CD4-positive, CD25-positive, alpha-beta regulatory T cell (primary cell): ENCODE measurements around the gene PGA4. TPM values are rescaled to one million over a fixed set of nuclear protein-coding genes. Genes with fewer than 3 reads are reported as not detected.
"Not testable (repeated sequence)": the region's sequence is repeated elsewhere in the genome, so short reads cannot be mapped to it uniquely, and the experiment has no call there.

Source experiments
- ATAC-seq, 2 donors: fragments of 150-1000 bp; cut with Tn5 transposase; one replicate each; pipeline ENCODE4 v1.10.0; 2021; ENCODE audit warnings: low read depth in 2 of 2, moderate number of reproducible peaks in 2 of 2, moderate library complexity in 1 of 2
- DNase-seq, 3 donors: peaks; one replicate each; pipeline versions ENCODE4 v3.0.0 to v3.0.0-alpha.2; 2012 to 2022; ENCODE audit warnings: mixed read lengths in 1 of 3
- H3K27ac ChIP-seq: one replicate; pipeline ENCODE4 v1.7.0; 2013; ENCODE audit warnings: mild to moderate bottlenecking, low read length; ENCODE audit not compliant: insufficient read depth, poor library complexity, severe bottlenecking
- H3K27me3 ChIP-seq: one replicate; pipeline ENCODE4 v1.7.0; 2013; ENCODE audit warnings: low read length; ENCODE audit not compliant: control insufficient read depth, insufficient read depth
- H3K36me3 ChIP-seq: one replicate; pipeline ENCODE4 v1.7.0; 2013; ENCODE audit warnings: mild to moderate bottlenecking, low read length, moderate library complexity; ENCODE audit not compliant: control insufficient read depth, insufficient read depth
- H3K4me1 ChIP-seq: 2 replicates; pipeline ENCODE4 v1.7.0; 2013; ENCODE audit warnings: mild to moderate bottlenecking, low read length; ENCODE audit not compliant: insufficient read depth, control insufficient read depth, poor library complexity, severe bottlenecking
- H3K4me3 ChIP-seq: one replicate; pipeline ENCODE4 v1.7.0; 2013; ENCODE audit warnings: low read depth, mild to moderate bottlenecking, low read length, moderate library complexity
- H3K9me3 ChIP-seq, 2 experiments: 1 replicate in 1 of 2; 2 replicates in 1 of 2; pipeline ENCODE4 v1.7.0; 2013; ENCODE audit warnings: low read length in 2 of 2, mild to moderate bottlenecking in 1 of 2, moderate library complexity in 1 of 2; ENCODE audit not compliant: control insufficient read depth in 2 of 2
- H3K27ac Mint-ChIP-seq, 3 donors: one replicate each; pipeline ENCODE4 v1.8.0; 2020 to 2022; ENCODE audit warnings: mild to moderate bottlenecking in 3 of 3, mixed read lengths in 3 of 3, moderate library complexity in 2 of 3
- H3K27me3 Mint-ChIP-seq: one replicate; pipeline ENCODE4 v1.8.0; 2022; ENCODE audit warnings: mild to moderate bottlenecking, mixed read lengths
- H3K36me3 Mint-ChIP-seq: one replicate; pipeline ENCODE4 v1.8.0; 2020; ENCODE audit warnings: mixed read lengths
- H3K4me1 Mint-ChIP-seq, 4 donors: one replicate each; pipeline ENCODE4 v1.8.0; 2020 to 2022; ENCODE audit warnings: mixed read lengths in 4 of 4, mild to moderate bottlenecking in 1 of 4
- H3K4me3 Mint-ChIP-seq, 4 donors: one replicate each; pipeline ENCODE4 v1.8.0; 2020 to 2022; ENCODE audit warnings: mild to moderate bottlenecking in 4 of 4, mixed read lengths in 4 of 4, moderate library complexity in 3 of 4
- H3K9me3 Mint-ChIP-seq, 7 donors: one replicate each; pipeline ENCODE4 v1.8.0; 2020 to 2022; ENCODE audit warnings: mixed read lengths in 7 of 7, mild to moderate bottlenecking in 3 of 7, moderate library complexity in 2 of 7
- polyA plus RNA-seq, 4 donors: library from polyadenylated mRNA; unstranded; fragments of 300-500 nt; fragmentation: Illumina TruSeq; gene quantifications; one replicate each; pipeline ENCODE4 v1.2.3, GENCODE V29; 2021
- total RNA-seq: library from RNA; stranded (reverse); gene quantifications from one replicate; pipeline ENCODE4 v1.2.3, GENCODE V29; 2022

Gene PGA4
- total and polyA plus RNA-seq, 5 donors from 2014 or later: not detected

DNA sequence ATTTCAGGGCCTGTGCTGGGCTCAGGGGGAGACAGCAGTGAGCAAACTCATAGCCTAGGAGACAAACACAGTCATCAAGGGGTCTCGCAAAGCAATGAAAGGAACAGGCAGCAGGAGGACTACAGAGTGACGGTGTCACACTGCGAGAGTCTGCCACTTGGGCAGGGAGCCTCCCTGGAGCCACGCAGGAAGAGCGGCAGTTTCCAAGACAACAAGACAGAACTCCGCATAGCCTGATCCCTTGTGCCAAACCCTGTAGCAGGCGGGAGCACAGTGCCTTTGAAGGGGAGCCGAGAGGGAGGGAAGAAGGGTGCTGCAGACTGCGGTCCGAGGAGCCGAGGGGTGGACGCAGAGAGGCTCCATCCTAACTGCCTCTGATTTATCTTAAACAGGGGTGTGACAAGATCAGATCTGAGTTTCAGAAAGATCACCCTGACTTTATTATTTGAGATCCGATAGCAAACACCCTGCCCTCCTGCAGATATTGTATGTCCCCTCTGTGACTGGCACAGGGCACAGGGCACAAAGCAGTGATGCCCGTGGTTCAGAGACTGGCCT, 17.6 kb upstream of the PGA4 start:
- H3K36me3 ChIP-seq, H3K4me1 Mint-ChIP-seq, H3K9me3 ChIP-seq, H3K9me3 Mint-ChIP-seq, H3K36me3 Mint-ChIP-seq, H3K27ac ChIP-seq, DNase-seq, H3K4me3 ChIP-seq, H3K4me1 ChIP-seq, H3K4me3 Mint-ChIP-seq, H3K27ac Mint-ChIP-seq, ATAC-seq, H3K27me3 ChIP-seq: not testable (repeated sequence)
- peaks cover 25% of the 10 kb centered on the region for H3K27me3 Mint-ChIP-seq

DNA sequence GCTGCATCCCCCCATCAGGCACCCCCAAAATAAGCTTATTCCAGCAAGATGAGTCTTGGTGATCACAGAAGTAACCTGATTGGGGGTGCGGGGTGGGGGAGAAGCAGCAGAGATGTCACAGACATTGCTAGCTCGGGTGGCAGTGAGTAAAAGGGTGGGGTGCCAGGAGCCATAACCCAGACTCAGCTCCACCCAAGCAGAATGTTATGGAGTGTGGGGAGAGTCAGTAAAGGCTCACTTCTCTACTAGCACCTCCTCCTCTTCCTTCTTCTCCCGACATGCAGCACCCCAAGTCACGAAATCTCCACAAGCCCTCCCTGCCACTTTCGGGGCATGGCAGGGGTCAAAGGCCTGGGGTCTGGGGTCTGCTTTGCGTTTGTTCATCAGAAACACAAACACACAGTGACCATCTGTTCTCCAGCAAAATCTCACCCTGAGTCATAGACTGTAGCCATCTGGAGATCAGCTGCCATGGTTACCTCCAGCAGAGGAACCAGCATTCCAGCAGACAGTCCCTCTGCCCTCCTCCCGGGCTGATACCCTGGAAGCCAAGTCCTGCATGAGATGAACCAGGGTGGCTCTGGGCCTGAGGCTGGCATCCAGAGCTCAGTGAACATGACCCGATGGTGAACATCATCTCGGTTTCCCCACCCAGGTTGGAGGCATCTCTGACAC, 14.4 kb upstream of the PGA4 start:
- not testable (repeated sequence) for H3K36me3 Mint-ChIP-seq, H3K9me3 Mint-ChIP-seq, H3K36me3 ChIP-seq, H3K27me3 ChIP-seq, H3K4me1 ChIP-seq, H3K4me3 ChIP-seq, H3K27ac Mint-ChIP-seq, H3K4me1 Mint-ChIP-seq, H3K4me3 Mint-ChIP-seq, H3K27ac ChIP-seq, H3K27me3 Mint-ChIP-seq, ATAC-seq, H3K9me3 ChIP-seq, DNase-seq

DNA sequence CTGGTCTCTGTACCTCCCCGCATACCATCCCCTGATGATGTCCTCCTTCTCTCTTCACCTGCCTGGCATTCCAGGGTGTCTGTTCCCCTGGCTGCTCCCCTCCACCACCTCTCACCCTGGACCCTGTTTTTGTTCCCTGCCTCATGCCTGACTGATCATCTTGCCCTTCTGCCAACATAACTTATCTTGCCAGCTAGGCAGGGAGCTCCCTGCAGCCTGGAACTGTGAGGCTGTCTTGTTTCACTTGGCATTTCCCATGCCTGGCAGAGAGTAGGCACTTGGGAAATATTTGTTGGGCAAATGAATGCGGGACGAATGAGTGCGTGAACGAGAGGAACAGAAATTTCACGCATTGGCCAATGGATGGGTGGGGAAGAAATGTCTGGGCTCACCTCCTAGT, 11.5 kb upstream of the PGA4 start:
- not testable (repeated sequence) for H3K4me3 Mint-ChIP-seq, H3K36me3 ChIP-seq, H3K36me3 Mint-ChIP-seq, ATAC-seq, H3K27ac ChIP-seq, H3K27ac Mint-ChIP-seq, H3K9me3 ChIP-seq, H3K4me3 ChIP-seq, H3K9me3 Mint-ChIP-seq, H3K4me1 Mint-ChIP-seq, H3K4me1 ChIP-seq, DNase-seq, H3K27me3 ChIP-seq, H3K27me3 Mint-ChIP-seq

DNA sequence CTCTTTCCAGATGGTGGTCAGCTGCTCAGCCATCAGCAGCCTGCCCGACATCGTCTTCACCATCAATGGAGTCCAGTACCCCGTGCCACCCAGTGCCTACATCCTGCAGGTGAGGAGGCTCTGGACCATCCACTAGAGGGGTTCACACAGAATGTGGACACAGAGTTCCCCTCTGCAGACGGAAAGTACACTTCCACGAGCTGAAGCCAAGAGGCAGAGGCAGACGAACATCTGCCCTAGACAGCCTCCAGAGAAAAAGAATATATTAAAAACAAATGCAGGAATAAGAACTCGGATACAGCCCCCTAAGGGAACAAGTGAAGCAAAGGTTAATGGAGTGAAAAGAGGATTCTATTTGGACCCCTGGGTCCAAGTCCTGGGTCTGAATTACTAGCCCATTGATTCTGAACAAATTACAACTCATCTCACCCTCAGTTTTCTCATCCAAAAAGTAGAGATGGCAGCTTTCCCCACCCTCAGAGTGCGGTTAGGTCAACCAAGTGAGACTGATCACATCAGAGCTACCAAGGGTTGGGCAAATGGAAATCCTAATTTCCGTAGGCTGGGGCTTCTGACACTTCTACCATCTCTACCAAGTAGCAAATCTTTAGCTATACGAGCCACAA, 10.7 kb upstream of the PGA4 start:
- H3K27me3 ChIP-seq, H3K27ac Mint-ChIP-seq, H3K4me3 Mint-ChIP-seq, H3K4me1 Mint-ChIP-seq, H3K27me3 Mint-ChIP-seq, H3K36me3 Mint-ChIP-seq, H3K9me3 ChIP-seq, H3K4me1 ChIP-seq, H3K36me3 ChIP-seq, ATAC-seq, DNase-seq, H3K4me3 ChIP-seq, H3K27ac ChIP-seq, H3K9me3 Mint-ChIP-seq: not testable (repeated sequence)

DNA sequence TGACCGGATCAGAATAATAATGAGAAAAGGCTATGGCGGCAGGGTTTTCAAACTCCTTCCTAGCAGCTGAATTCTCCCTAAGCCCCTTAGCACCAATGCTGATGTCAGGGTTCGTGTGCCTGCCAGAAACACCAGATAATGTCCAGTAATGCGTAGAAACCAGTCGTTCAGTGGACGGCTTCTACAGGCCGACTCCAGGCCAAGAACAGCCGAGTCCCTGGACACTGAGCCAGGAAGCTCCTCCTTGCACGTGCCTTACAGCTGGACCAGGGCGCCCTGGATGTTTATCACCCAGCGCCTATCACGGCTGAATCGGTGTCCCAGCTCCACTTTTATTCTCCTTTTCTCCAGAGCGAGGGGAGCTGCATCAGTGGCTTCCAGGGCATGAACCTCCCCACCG, 9.9 kb upstream of the PGA4 start:
- not testable (repeated sequence) for H3K27me3 Mint-ChIP-seq, H3K36me3 ChIP-seq, H3K27ac Mint-ChIP-seq, H3K9me3 Mint-ChIP-seq, H3K27me3 ChIP-seq, H3K4me3 Mint-ChIP-seq, H3K36me3 Mint-ChIP-seq, H3K4me1 ChIP-seq, H3K4me3 ChIP-seq, DNase-seq, ATAC-seq, H3K4me1 Mint-ChIP-seq, H3K27ac ChIP-seq, H3K9me3 ChIP-seq

DNA sequence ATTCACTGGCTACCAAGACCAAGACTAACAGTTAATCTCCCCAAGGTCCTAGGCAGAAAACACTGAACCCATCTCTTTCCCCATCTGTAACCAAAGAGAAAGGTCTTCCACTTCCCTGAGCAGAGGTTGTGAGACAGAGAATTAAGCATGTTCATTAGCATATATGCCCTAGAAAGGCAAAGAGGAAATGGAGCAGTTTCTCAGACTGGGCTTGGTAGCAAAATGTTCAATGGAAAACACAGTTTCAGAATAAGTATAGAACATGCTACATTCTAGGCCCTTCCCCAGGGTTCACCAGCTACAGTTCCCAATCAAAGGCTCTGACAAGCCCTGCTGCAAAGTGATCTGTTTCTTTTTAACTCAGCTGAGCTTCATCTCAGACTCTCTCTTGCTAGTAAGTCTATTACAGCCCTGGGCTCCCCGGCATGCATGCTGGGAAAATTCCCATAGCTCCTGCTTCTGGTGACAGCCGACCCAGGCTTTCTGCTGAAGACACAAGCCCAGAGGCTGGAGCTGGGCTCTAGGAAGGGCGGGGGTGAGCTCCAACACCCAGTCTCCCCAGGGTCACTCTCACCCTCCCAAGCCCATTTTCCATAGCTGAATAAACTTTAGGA, 8.3 kb upstream of the PGA4 start:
- not testable (repeated sequence) for H3K36me3 ChIP-seq, H3K9me3 ChIP-seq, H3K4me1 ChIP-seq, H3K27me3 Mint-ChIP-seq, H3K9me3 Mint-ChIP-seq, H3K36me3 Mint-ChIP-seq, H3K4me3 ChIP-seq, DNase-seq, H3K4me1 Mint-ChIP-seq, H3K27ac ChIP-seq, H3K27ac Mint-ChIP-seq, H3K27me3 ChIP-seq, H3K4me3 Mint-ChIP-seq, ATAC-seq

DNA sequence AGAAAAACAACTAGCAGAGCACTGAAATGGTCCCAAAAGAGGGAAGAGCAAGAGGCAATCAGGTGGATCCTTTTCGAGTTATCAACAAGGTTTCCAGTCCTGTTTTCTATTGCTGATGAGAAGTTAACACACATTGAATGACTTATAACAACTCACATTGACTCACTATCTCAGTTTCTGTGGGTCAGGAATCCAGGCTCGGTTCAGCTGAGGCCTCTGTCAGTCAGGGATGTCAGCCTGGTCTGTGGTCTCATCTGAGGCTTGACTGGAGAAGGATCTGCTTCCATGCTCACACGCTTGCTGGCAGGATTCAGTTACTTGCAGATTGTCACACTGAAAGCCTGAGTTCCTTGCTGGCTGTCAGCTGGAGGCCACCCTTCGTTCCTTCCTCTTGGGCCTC, 3.8 kb upstream of the PGA4 start:
- H3K27me3 ChIP-seq, DNase-seq, H3K4me3 Mint-ChIP-seq, H3K4me1 Mint-ChIP-seq, H3K27me3 Mint-ChIP-seq, ATAC-seq, H3K4me1 ChIP-seq, H3K9me3 ChIP-seq, H3K36me3 Mint-ChIP-seq, H3K4me3 ChIP-seq, H3K27ac Mint-ChIP-seq, H3K9me3 Mint-ChIP-seq, H3K27ac ChIP-seq, H3K36me3 ChIP-seq: not testable (repeated sequence)

DNA sequence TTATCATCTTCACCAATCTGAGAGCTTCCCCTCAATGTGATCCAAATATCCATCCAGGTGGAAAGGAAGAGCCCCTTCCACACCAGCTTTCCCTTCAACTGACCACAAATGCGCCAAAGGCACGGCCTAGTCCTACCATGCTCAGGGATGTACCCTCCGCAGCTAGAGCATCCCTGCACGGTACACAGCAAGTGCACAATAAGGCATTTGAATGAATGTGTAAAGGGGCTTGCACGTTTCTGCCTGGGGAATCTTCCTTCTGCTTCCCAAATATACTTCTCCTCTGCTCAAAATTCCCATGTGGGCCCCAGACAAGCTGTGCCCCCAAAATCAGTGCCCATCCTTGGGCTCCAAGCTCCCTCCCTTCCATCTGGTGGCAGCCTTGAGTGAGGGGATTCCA, 3.1 kb upstream of the PGA4 start:
- not testable (repeated sequence) for ATAC-seq, H3K36me3 ChIP-seq, H3K27ac ChIP-seq, H3K27me3 ChIP-seq, H3K9me3 ChIP-seq, H3K4me3 Mint-ChIP-seq, H3K27me3 Mint-ChIP-seq, H3K4me3 ChIP-seq, H3K4me1 Mint-ChIP-seq, H3K4me1 ChIP-seq, H3K9me3 Mint-ChIP-seq, H3K36me3 Mint-ChIP-seq, DNase-seq
- H3K27ac Mint-ChIP-seq: peak overlapping the region in 1 of 3 donors; percentile 80
